ENCODE measurements around the gene NAALADL2.

- no peak for TF ChIP-seq POLR2A (IDR thresholded peaks at IDR 0.05; ENCODE audit: low read length)
- no peak for TF ChIP-seq GATA1 (IDR thresholded peaks at IDR 0.05; ENCODE audit: low read depth, low read length)
Measured at GRCh38 chr3:175111036-175111435, 251.9 kb downstream of the NAALADL2 start.

Measured in erythroblast (primary cell).